Measurements from ENCODE around the gene HYDIN. TPM values are rescaled to one million over a fixed set of nuclear protein-coding genes. Genes with fewer than 3 reads are reported as not detected.
A peak's percentile ranks its signal among the peaks of the same experiment; 100 is the strongest.

HYDIN gene
- total and polyA plus RNA-seq, 9 of the 15 experiments (the other 6 are each of a cell fraction or from before 2014, with no cell fraction given): 0.08 to 0.43 (median 0.14) TPM; not detected in 1

DNA sequence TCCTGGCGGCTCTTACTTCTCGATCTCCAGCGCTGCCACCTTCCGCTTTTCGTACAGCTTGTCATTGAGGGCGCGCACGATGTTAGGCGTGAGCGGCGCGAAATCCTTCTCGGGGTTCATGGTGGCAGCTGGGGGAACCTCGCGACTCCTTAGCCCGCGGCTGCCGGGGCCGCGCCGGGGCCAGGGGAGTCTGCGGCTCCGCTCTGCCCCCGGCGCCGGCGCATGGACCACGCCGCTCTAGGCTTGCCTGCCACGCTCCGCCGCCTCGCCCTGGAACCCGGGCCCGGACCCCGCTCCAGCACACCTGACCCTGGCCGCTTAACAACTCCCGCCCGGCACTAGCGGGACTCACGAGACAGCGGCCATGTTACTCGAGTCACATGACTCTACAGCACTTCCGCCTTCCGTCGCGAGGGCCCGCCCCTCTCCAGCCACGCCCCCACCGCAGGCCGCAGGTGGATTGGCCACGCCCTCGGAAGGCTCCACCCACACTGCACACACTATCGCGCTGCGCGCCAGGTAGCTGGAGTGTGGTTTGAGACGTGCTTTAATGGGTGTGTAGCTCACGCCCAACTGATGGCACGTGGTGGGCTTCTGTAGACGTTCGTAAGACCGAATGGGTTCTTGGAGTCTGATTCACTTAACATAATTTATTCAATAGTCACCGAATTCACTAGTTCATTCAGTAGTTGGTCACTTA is 429.6 kb downstream of the HYDIN start, which contains the start of gene VAC14 (continued):
- peak; percentile 88 for TF ChIP-seq KDM5B (IDR thresholded peaks at IDR 0.05; ENCODE audit: insufficient replicate concordance, low read depth, low read length)
- TF ChIP-seq ZFP30 (CRISPR knock-in tag; IDR thresholded peaks at IDR 0.05; ENCODE audit: borderline replicate concordance): no peak
- TF ChIP-seq NRF1 (conservative IDR thresholded peaks at IDR 0.05 in 1 of 2, IDR thresholded peaks at IDR 0.05 in 1 of 2): peak; percentile 79 to 84
- TF ChIP-seq ZNF431 (CRISPR knock-in tag; IDR thresholded peaks at IDR 0.05): no peak
- no peak for TF ChIP-seq ZNF444 (CRISPR knock-in tag; IDR thresholded peaks at IDR 0.05)
- peak; percentile 24; the same call in 1 of the 2 replicates for TF ChIP-seq MBD2 (IDR thresholded peaks at IDR 0.05; ENCODE audit: borderline replicate concordance, low read depth)
- peak; percentile 93 for TF ChIP-seq RAD51 (IDR thresholded peaks at IDR 0.05; ENCODE audit: borderline replicate concordance, low read depth)
- 0 out of 2 replicates have a peak, but pooled peaks have one; percentile 13 for TF ChIP-seq SMARCA4 (IDR thresholded peaks at IDR 0.05)
- TF ChIP-seq MCM3 (IDR thresholded peaks at IDR 0.05): no peak
- no peak for TF ChIP-seq XRCC5 (IDR thresholded peaks at IDR 0.05; ENCODE audit: low read depth, low read length)
- TF ChIP-seq NFE2L1 (tag; IDR thresholded peaks at IDR 0.05; ENCODE audit: borderline replicate concordance, low read depth): no peak
- TF ChIP-seq MXI1 (IDR thresholded peaks at IDR 0.05; ENCODE audit: low read depth, low read length): no peak
- TF ChIP-seq SIN3A (IDR thresholded peaks at IDR 0.05; ENCODE audit: borderline replicate concordance in 2 of 2, control insufficient read depth in 1 of 2, low read depth in 2 of 2, low read length in 2 of 2): peak; percentile 86 to 99; a peak in 3 of 4 replicates
- TF ChIP-seq HMG20B (CRISPR knock-in tag; IDR thresholded peaks at IDR 0.05): no peak
- TF ChIP-seq KLF13 (tag; IDR thresholded peaks at IDR 0.05; ENCODE audit: borderline replicate concordance, low read depth): peak; percentile 71; the same call in 1 of the 2 replicates
- TF ChIP-seq ZNF134 (CRISPR knock-in tag; conservative IDR thresholded peaks at IDR 0.05): no peak
- TF ChIP-seq, protein P1, sequence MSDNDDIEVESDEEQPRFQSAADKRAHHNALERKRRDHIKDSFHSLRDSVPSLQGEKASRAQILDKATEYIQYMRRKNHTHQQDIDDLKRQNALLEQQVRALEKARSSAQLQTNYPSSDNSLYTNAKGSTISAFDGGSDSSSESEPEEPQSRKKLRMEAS (CRISPR knock-in tag; IDR thresholded peaks at IDR 0.05): peak; percentile 90
- 0 out of 2 replicates have a peak, but pooled peaks have one; percentile 27 for TF ChIP-seq ZFPM2 (CRISPR knock-in tag; IDR thresholded peaks at IDR 0.05)
- TF ChIP-seq MTA2 (IDR thresholded peaks at IDR 0.05; ENCODE audit: low read depth): no peak
- no peak for TF ChIP-seq BDP1 (IDR thresholded peaks at IDR 0.05; ENCODE audit: insufficient read depth, insufficient read length)
- TF ChIP-seq NFXL1 (CRISPR knock-in tag; IDR thresholded peaks at IDR 0.05): no peak
- TF ChIP-seq, protein P2, sequence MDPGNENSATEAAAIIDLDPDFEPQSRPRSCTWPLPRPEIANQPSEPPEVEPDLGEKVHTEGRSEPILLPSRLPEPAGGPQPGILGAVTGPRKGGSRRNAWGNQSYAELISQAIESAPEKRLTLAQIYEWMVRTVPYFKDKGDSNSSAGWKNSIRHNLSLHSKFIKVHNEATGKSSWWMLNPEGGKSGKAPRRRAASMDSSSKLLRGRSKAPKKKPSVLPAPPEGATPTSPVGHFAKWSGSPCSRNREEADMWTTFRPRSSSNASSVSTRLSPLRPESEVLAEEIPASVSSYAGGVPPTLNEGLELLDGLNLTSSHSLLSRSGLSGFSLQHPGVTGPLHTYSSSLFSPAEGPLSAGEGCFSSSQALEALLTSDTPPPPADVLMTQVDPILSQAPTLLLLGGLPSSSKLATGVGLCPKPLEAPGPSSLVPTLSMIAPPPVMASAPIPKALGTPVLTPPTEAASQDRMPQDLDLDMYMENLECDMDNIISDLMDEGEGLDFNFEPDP (CRISPR knock-in tag; IDR thresholded peaks at IDR 0.05): no peak
- no peak for TF ChIP-seq SETDB1 (IDR thresholded peaks at IDR 0.05; ENCODE audit: low read length)
- TF ChIP-seq ZNF699 (CRISPR knock-in tag; IDR thresholded peaks at IDR 0.05; ENCODE audit: insufficient replicate concordance): no peak
- no peak for TF ChIP-seq STAT5A (IDR thresholded peaks at IDR 0.05; ENCODE audit: borderline replicate concordance, low read length)
- no peak for TF ChIP-seq RBM14 (IDR thresholded peaks at IDR 0.05; ENCODE audit: borderline replicate concordance, insufficient read depth, low read depth, low read length)
- TF ChIP-seq HLTF (IDR thresholded peaks at IDR 0.05): no peak
- no peak for TF ChIP-seq ZNF165 (CRISPR knock-in tag; IDR thresholded peaks at IDR 0.05; ENCODE audit: borderline replicate concordance)
